Measurements from ENCODE around the gene XXYLT1. TPM values are rescaled to one million over a fixed set of nuclear protein-coding genes. Genes with fewer than 3 reads are reported as not detected.

The XXYLT1 gene
- total and polyA plus RNA-seq, 10 of the 15 experiments (the other 5 are each of a cell fraction or from before 2014, with no cell fraction given), result 1.2 to 14.2 (median 9.3) TPM

DNA sequence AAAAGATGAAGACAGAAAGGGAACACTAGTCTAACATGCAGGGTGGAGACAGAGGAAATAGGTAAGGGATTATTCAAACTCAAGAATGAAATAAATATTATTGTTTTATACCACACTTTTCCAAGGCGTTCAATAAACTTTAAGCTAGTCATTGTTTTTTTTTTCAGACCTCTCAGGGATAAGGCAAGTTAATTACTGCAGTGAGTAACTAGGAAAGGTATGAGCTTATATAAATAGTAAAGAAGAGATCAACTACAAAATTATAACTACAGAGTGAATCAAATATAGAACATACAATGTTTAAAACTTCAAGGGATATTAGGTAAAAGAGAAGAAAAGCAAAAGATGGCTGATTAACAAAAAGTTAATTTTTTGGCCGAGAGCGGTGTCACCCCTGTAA is 31.5 kb upstream of the XXYLT1 start:
- in situ Hi-C loops (cut with MboI), result no loop called here
- no peak overlapping the region for H3K27ac ChIP-seq (ENCODE audit: control insufficient read depth, insufficient read depth)
- no peak overlapping the region for H3K4me2 ChIP-seq (ENCODE audit: control insufficient read depth, insufficient read depth)
- no peak overlapping the region for H2AFZ ChIP-seq (ENCODE audit: control insufficient read depth, low read depth, low read length)
- FAIRE-seq (no peak), DNase-seq (ENCODE audit: low read depth, low spot score) (no peak), ATAC-seq (no peak)
- H4K20me1 ChIP-seq (ENCODE audit: control insufficient read depth, insufficient read depth), result no peaks in the 10 kb centered on the region
- H3K36me3 ChIP-seq (ENCODE audit: control insufficient read depth in 2 of 2, insufficient read depth in 2 of 2, low read length in 1 of 2), result peaks cover 0 to 17% of the 10 kb centered on the region in 2 experiments
- no peak for TF ChIP-seq YBX1 (IDR thresholded peaks at IDR 0.05)
- TF ChIP-seq, protein P1, sequence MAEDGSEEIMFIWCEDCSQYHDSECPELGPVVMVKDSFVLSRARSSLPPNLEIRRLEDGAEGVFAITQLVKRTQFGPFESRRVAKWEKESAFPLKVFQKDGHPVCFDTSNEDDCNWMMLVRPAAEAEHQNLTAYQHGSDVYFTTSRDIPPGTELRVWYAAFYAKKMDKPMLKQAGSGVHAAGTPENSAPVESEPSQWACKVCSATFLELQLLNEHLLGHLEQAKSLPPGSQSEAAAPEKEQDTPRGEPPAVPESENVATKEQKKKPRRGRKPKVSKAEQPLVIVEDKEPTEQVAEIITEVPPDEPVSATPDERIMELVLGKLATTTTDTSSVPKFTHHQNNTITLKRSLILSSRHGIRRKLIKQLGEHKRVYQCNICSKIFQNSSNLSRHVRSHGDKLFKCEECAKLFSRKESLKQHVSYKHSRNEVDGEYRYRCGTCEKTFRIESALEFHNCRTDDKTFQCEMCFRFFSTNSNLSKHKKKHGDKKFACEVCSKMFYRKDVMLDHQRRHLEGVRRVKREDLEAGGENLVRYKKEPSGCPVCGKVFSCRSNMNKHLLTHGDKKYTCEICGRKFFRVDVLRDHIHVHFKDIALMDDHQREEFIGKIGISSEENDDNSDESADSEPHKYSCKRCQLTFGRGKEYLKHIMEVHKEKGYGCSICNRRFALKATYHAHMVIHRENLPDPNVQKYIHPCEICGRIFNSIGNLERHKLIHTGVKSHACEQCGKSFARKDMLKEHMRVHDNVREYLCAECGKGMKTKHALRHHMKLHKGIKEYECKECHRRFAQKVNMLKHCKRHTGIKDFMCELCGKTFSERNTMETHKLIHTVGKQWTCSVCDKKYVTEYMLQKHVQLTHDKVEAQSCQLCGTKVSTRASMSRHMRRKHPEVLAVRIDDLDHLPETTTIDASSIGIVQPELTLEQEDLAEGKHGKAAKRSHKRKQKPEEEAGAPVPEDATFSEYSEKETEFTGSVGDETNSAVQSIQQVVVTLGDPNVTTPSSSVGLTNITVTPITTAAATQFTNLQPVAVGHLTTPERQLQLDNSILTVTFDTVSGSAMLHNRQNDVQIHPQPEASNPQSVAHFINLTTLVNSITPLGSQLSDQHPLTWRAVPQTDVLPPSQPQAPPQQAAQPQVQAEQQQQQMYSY (CRISPR knock-in tag; IDR thresholded peaks at IDR 0.05), result no peak
- TF ChIP-seq CBX5 (IDR thresholded peaks at IDR 0.05; ENCODE audit: low read depth), result no peak
- TF ChIP-seq, protein P2, sequence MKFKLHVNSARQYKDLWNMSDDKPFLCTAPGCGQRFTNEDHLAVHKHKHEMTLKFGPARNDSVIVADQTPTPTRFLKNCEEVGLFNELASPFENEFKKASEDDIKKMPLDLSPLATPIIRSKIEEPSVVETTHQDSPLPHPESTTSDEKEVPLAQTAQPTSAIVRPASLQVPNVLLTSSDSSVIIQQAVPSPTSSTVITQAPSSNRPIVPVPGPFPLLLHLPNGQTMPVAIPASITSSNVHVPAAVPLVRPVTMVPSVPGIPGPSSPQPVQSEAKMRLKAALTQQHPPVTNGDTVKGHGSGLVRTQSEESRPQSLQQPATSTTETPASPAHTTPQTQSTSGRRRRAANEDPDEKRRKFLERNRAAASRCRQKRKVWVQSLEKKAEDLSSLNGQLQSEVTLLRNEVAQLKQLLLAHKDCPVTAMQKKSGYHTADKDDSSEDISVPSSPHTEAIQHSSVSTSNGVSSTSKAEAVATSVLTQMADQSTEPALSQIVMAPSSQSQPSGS (IDR thresholded peaks at IDR 0.05; ENCODE audit: low read length), result no peak
- no peak for TF ChIP-seq SREBF2 (IDR thresholded peaks at IDR 0.05; ENCODE audit: low read length)
- TF ChIP-seq NFYA (IDR thresholded peaks at IDR 0.05; ENCODE audit: borderline replicate concordance, low read depth, low read length), result no peak
- no peak for TF ChIP-seq CBX3 (IDR thresholded peaks at IDR 0.05; ENCODE audit: borderline replicate concordance, low read depth)
- no peak for TF ChIP-seq HDGF (IDR thresholded peaks at IDR 0.05)
- TF ChIP-seq, protein P3, sequence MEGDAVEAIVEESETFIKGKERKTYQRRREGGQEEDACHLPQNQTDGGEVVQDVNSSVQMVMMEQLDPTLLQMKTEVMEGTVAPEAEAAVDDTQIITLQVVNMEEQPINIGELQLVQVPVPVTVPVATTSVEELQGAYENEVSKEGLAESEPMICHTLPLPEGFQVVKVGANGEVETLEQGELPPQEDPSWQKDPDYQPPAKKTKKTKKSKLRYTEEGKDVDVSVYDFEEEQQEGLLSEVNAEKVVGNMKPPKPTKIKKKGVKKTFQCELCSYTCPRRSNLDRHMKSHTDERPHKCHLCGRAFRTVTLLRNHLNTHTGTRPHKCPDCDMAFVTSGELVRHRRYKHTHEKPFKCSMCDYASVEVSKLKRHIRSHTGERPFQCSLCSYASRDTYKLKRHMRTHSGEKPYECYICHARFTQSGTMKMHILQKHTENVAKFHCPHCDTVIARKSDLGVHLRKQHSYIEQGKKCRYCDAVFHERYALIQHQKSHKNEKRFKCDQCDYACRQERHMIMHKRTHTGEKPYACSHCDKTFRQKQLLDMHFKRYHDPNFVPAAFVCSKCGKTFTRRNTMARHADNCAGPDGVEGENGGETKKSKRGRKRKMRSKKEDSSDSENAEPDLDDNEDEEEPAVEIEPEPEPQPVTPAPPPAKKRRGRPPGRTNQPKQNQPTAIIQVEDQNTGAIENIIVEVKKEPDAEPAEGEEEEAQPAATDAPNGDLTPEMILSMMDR (IDR thresholded peaks at IDR 0.05 in 2 of 3, conservative IDR thresholded peaks at IDR 0.05 in 1 of 3; ENCODE audit: control insufficient read depth in 2 of 3, extremely low read depth in 1 of 3, insufficient read depth in 1 of 3, low read depth in 3 of 3, low read length in 3 of 3), result no peak
- no peaks in the 10 kb centered on the region for H3K4me1 ChIP-seq (ENCODE audit: control insufficient read depth, insufficient read depth, low read length)
- 100% methylated on average over 3 of the region's 3 CpGs for WGBS (ENCODE audit: insufficient coverage, insufficient replicate concordance, low lambda C conversion rate, missing lambda C conversion rate)
- H3K4me3 ChIP-seq, result no peak overlapping the region
- POLR2A ChIA-PET, result interaction anchor here (0.6 kb wide), 1 partner anchor 147 kb away, joined by 3 read pairs; no protein-coding TSS in a partner anchor
- no peak overlapping the region for H3K9ac ChIP-seq (ENCODE audit: control insufficient read depth, insufficient read depth, low read length)
- intact Hi-C loops (cut with micrococcal nuclease; ENCODE audit: unreplicated experiment), result no loop called here
- CTCF ChIA-PET, result interaction anchor here (1.2 kb wide), 2 partner anchors 24 to 29 kb away, joined by 4 read pairs; no protein-coding TSS in a partner anchor
- H3K9me3 ChIP-seq (replicated peaks; ENCODE audit: control insufficient read depth, insufficient read depth, low read length), result no peaks in the 10 kb centered on the region
- BruUV-seq (replicated peaks), result no TSS peak
- H3K27me3 ChIP-seq (replicated peaks in 1 of 2; ENCODE audit: control insufficient read depth in 2 of 2, insufficient read depth in 2 of 2, low read length in 1 of 2), result no peaks in the 10 kb centered on the region
- SMC1A ChIA-PET (ENCODE audit: uncharacterized antibody, unreplicated experiment), result interaction anchor here (0.6 to 1.2 kb wide), 3 partner anchors 14 to 236 kb away, joined by 3 read pairs; no protein-coding TSS in a partner anchor
- no peaks in the 10 kb centered on the region for H3K79me2 ChIP-seq (ENCODE audit: control insufficient read depth, insufficient read depth, low read length)
- RAD21 ChIA-PET (ENCODE audit: unreplicated experiment), result interaction anchor here (1.3 to 1.8 kb wide), 2 partner anchors 31 to 138 kb away, joined by 3 to 6 read pairs; partner anchors contain the start of gene XXYLT1
